IPS DF 6.9 (cell line): ENCODE measurements around the gene VSIG2.

Source experiments
- DNase-seq: peaks from one replicate; pipeline ENCODE4 v3.0.0-alpha.2; 2013; ENCODE audit warnings: low read depth, low spot score
- H3K27ac ChIP-seq: one replicate; pipeline ENCODE4 v1.5.1; 2013; ENCODE audit warnings: low read length, control low read depth
- H3K27me3 ChIP-seq: 2 replicates; pipeline ENCODE4 v1.6.1; 2013; ENCODE audit warnings: mild to moderate bottlenecking, low read length; ENCODE audit not compliant: control insufficient read depth, insufficient read depth
- H3K36me3 ChIP-seq: 2 replicates; pipeline ENCODE4 v1.6.1; 2013; ENCODE audit warnings: low read length; ENCODE audit not compliant: control insufficient read depth, insufficient read depth
- H3K4me1 ChIP-seq: 2 replicates; pipeline ENCODE4 v1.6.1; 2013; ENCODE audit warnings: low read length; ENCODE audit not compliant: control insufficient read depth, insufficient read depth
- H3K4me3 ChIP-seq: 2 replicates; pipeline ENCODE4 v1.5.1; 2013; ENCODE audit warnings: mild to moderate bottlenecking, low read length
- H3K9me3 ChIP-seq: 2 replicates; pipeline ENCODE4 v1.6.1; 2013; ENCODE audit warnings: low read length, inconsistent platforms; ENCODE audit not compliant: control insufficient read depth, insufficient read depth
- WGBS: extraction: QIAGEN DNeasy Blood & Tissue Kit; methylation state at CpG from one replicate; pipeline ENCODE4 v1.1.7; 2013; ENCODE audit warnings: mixed read lengths, missing lambda C conversion rate; ENCODE audit not compliant: insufficient read length, insufficient coverage; 5-methylcytosine and 5-hydroxymethylcytosine counted together

Gene VSIG2

GRCh38 chr11:124763156-124763947, 11.3 kb upstream of the VSIG2 start:
- H3K4me3 ChIP-seq = peak overlapping the region; percentile 33; the same call in 1 of the 2 replicates
- no peaks in the 10 kb centered on the region for H3K9me3 ChIP-seq
- no peaks in the 10 kb centered on the region; the same call in 1 of the 2 replicates for H3K36me3 ChIP-seq
- H3K4me1 ChIP-seq = peaks cover 9% of the 10 kb centered on the region
- H3K27ac ChIP-seq = no peak overlapping the region
- peaks cover 39% of the 10 kb centered on the region for H3K27me3 ChIP-seq
- no peak for DNase-seq
- no CpG with 5 or more reads among the region's 21 CpGs for WGBS

GRCh38 chr11:124762624-124763155, 10.6 kb upstream of the VSIG2 start:
- no peak overlapping the region for H3K27ac ChIP-seq
- no CpG with 5 or more reads among the region's 45 CpGs for WGBS

DNA sequence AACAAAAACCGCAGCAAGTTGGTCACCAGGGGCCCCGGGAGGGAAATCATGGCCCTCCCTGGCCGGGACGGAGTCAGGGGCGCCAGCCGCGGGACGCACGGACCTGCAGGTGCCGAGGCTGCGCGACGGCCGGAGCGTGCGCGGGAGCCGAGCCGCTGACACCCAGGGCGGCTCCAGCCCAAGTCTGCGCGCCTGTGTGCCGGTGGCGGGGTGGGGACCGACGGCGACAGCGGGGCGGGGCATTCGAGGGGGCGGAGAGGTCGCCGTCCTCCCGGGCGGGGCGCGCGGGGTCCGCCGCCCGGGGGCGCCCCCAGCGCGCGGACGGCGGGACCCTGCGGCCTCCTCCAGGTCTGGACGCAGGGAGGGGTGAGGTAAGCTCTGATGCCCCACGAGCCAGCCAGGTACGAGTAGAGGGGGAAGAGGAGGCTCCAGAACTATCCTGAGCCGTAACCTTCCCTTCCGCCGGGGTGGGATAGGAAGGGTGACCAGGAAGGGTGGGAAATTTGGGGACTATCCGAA, 10.1 kb upstream of the VSIG2 start, which contains the start of gene ESAM:
ESAM (minus strand) TSS at position 186 of the 519 bp plus-strand sequence; CDS start at position 50, 136 bp downstream.
- DNase-seq = no peak
- Histone ChIP-seq H3K4me1 (peaks cover 9% of the 10 kb centered on the region), H3K27me3 (peaks cover 48% of the 10 kb centered on the region), H3K27ac (no peak within 1 kb of the TSS), H3K9me3 (no peaks in the 10 kb centered on the region), H3K36me3 (no peaks in the 10 kb centered on the region; the same call in 1 of the 2 replicates), H3K4me3 (peak within 1 kb of the TSS; percentile 33; the same call in 1 of the 2 replicates)
- no CpG with 5 or more reads among the region's 55 CpGs for WGBS

More at GRCh38 chr11:124762624-124763155, 10.6 kb upstream of the VSIG2 start:
- DNase-seq = no peak
- Histone ChIP-seq H3K36me3 (no peaks in the 10 kb centered on the region; the same call in 1 of the 2 replicates), H3K4me3 (peak overlapping the region; percentile 33; the same call in 1 of the 2 replicates), H3K9me3 (no peaks in the 10 kb centered on the region), H3K27me3 (peaks cover 43% of the 10 kb centered on the region), H3K4me1 (peaks cover 9% of the 10 kb centered on the region)

GRCh38 chr11:124761301-124762104, 9.4 kb upstream of the VSIG2 start:
- DNase-seq = no peak
- WGBS = no CpG with 5 or more reads among the region's 25 CpGs
- H3K27ac ChIP-seq = no peak overlapping the region
- H3K36me3 ChIP-seq = no peaks in the 10 kb centered on the region
- peaks cover 54% of the 10 kb centered on the region for H3K27me3 ChIP-seq
- H3K4me1 ChIP-seq = peaks cover 9% of the 10 kb centered on the region
- H3K9me3 ChIP-seq = no peaks in the 10 kb centered on the region
- peak overlapping the region; percentile 33; the same call in 1 of the 2 replicates for H3K4me3 ChIP-seq

GRCh38 chr11:124760806-124761205, 8.8 kb upstream of the VSIG2 start:
- DNase-seq = no peak
- H3K4me1 ChIP-seq = peaks cover 11% of the 10 kb centered on the region
- WGBS = no CpG with 5 or more reads among the region's 3 CpGs
- H3K4me3 ChIP-seq = no peak overlapping the region
- H3K9me3 ChIP-seq = no peaks in the 10 kb centered on the region
- no peak overlapping the region for H3K27ac ChIP-seq
- H3K27me3 ChIP-seq = peaks cover 61% of the 10 kb centered on the region
- no peaks in the 10 kb centered on the region for H3K36me3 ChIP-seq

- Histone ChIP-seq H3K9me3 (no peaks in the 10 kb centered on the region), H3K4me3 (no peak overlapping the region), H3K36me3 (no peaks in the 10 kb centered on the region), H3K4me1 (peaks cover 11% of the 10 kb centered on the region), H3K27me3 (peaks cover 63% of the 10 kb centered on the region), H3K27ac (no peak overlapping the region)
- no CpG with 5 or more reads among the region's 25 CpGs for WGBS
- no peak for DNase-seq
These were observed 8.2 kb upstream of the VSIG2 start for GRCh38 chr11:124760205-124760652.

DNA sequence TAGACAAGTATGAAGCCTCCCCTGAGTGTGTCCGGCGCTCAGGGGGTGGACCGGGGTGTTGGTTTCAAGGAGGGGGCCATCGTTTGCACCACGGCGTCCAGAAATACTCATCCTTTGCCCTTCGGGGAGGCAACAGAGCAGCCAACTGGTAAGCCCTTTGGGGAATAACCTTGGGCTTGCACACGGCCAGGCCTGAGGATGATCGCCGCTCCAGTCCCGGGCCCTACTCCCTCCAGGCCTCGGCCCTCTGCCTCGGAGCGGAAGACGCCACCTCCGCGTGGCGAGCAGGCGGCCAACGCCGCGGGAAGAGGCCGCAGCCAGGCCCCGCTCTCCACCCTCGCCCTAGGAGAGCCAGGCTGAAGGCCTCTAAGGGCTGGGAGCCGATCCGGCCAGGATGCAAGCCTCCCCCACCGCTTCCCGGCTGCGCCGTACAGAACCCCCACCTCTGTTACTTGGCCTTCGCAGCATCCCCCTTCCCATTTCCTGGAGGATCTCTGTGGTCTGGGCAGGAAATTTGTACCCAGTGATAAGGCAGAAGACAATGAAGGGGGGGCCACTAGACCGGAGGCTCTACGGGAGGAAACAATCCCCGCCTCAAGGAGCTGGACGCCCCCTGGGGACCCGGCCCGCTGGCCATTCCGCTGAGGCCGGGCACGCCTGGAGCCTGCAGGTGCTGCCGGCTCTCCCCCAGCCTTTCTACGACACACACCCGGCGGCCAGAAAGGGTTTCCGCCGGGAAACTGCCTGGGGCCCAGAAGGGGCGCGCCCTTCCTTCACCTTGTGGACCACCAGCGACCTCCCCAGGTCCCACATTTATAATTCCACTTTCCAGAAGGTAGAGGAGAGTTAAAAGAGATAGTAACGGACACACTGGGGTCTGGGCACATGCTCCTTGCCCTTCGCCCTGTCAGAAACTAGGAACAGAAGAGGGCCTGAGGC, 7.5 kb upstream of the VSIG2 start:
- no peaks in the 10 kb centered on the region for H3K9me3 ChIP-seq
- H3K4me1 ChIP-seq = peaks cover 11% of the 10 kb centered on the region
- H3K27me3 ChIP-seq = peaks cover 68% of the 10 kb centered on the region
- no CpG with 5 or more reads among the region's 52 CpGs for WGBS
- H3K27ac ChIP-seq = no peak overlapping the region
- DNase-seq = no peak
- no peaks in the 10 kb centered on the region for H3K36me3 ChIP-seq
- H3K4me3 ChIP-seq = no peak overlapping the region

- no peak overlapping the region for H3K27ac ChIP-seq
- DNase-seq = peak; percentile 77
- H3K9me3 ChIP-seq = no peaks in the 10 kb centered on the region
- no peak overlapping the region; the same call in 1 of the 2 replicates for H3K4me3 ChIP-seq
- WGBS = no CpG with 5 or more reads among the region's 53 CpGs
- peaks cover 77% of the 10 kb centered on the region for H3K27me3 ChIP-seq
- H3K4me1 ChIP-seq = peaks cover 11% of the 10 kb centered on the region
- no peaks in the 10 kb centered on the region for H3K36me3 ChIP-seq
These were observed 6.6 kb upstream of the VSIG2 start for GRCh38 chr11:124758355-124759265.

GRCh38 chr11:124757320-124757719, 5.3 kb upstream of the VSIG2 start:
- Histone ChIP-seq H3K9me3 (no peaks in the 10 kb centered on the region), H3K4me3 (no peak overlapping the region), H3K4me1 (peaks cover 15% of the 10 kb centered on the region), H3K36me3 (no peaks in the 10 kb centered on the region), H3K27me3 (peaks cover 88% of the 10 kb centered on the region), H3K27ac (no peak overlapping the region)
- DNase-seq = no peak
- no CpG with 5 or more reads among the region's 3 CpGs for WGBS
